Measurements from ENCODE around the gene SLC5A10. TPM values are rescaled to one million over a fixed set of nuclear protein-coding genes. Genes with fewer than 3 reads are reported as not detected.
"Not testable (repeated sequence)": the region's sequence is repeated elsewhere in the genome, so short reads cannot be mapped to it uniquely, and the experiment has no call there.

Gene SLC5A10
- total RNA-seq, 4 donors from 2014 or later, result not detected

- DNase-seq, result no peak
- Histone ChIP-seq H3K4me1 (peaks cover 0 to 7% (median 6%) of the 10 kb centered on the region in 4 donors), H3K4me3 (no peak overlapping the region), H3K27me3 (no peaks in the 10 kb centered on the region), H3K9me3 (no peaks in the 10 kb centered on the region), H3K27ac (no peak overlapping the region), H3K36me3 (no peaks in the 10 kb centered on the region)
- TF ChIP-seq EP300 (IDR thresholded peaks at IDR 0.05; ENCODE audit: low read depth), result no peak
- no peak for TF ChIP-seq POLR2AphosphoS5 (IDR thresholded peaks at IDR 0.05)
- TF ChIP-seq POLR2A (IDR thresholded peaks at IDR 0.05), result no peak
- no peak for TF ChIP-seq CTCF (IDR thresholded peaks at IDR 0.05)
- 97% methylated on average over 5 of the region's 5 CpGs; no CpG with 5 or more reads in 1 of the 2 donors for WGBS, 2 donors (ENCODE audit: low coverage in 1 of 2)
- intact Hi-C loops (cut with DNase I; ENCODE audit: low total_unique reads), result no loop called here
- in situ Hi-C loops (cut with MboI; ENCODE audit: low pct_ligation_motif_present in 1 of 4, low pct_unique_long_range_greater_than_20kb in 1 of 4, low sequenced_read_pairs in 3 of 4), result no loop called here
These were observed 70.2 kb downstream of the SLC5A10 start for GRCh38 chr17:19022128-19022527.

DNA sequence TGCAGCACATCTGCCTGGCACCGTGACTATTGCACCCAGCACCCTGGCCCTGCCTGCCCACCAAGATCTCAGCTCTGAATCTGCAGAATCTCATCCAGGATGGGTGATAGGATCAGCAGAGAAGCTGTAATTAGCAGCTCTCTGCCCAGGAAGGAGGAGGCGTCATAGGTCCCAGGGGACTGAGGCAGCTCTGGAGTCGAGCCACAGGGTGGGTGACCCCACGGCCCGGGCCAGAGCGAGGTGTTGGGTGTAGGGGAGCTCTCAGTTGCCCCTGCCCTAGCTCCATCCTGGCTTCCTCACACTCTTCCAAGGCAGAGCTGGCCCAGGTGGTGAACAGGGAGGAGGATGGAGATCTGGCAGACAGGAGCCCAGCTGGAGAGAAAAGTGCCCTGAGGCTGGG, 70.8 kb downstream of the SLC5A10 start:
- Histone ChIP-seq H3K9me3 (no peaks in the 10 kb centered on the region), H3K36me3 (no peaks in the 10 kb centered on the region), H3K4me1 (peaks cover 0 to 4% (median 3%) of the 10 kb centered on the region in 4 donors), H3K27me3 (no peaks in the 10 kb centered on the region), H3K27ac (no peak overlapping the region), H3K4me3 (no peak overlapping the region)
- no peak for TF ChIP-seq CTCF (IDR thresholded peaks at IDR 0.05)
- TF ChIP-seq POLR2A (IDR thresholded peaks at IDR 0.05), result no peak
- TF ChIP-seq POLR2AphosphoS5 (IDR thresholded peaks at IDR 0.05), result no peak
- TF ChIP-seq EP300 (IDR thresholded peaks at IDR 0.05; ENCODE audit: low read depth), result no peak
- in situ Hi-C loops (cut with MboI; ENCODE audit: low pct_ligation_motif_present in 1 of 4, low pct_unique_long_range_greater_than_20kb in 1 of 4, low sequenced_read_pairs in 3 of 4) (no loop called here), intact Hi-C loops (cut with DNase I; ENCODE audit: low total_unique reads) (no loop called here)
- DNase-seq, result no peak
- WGBS, 2 donors (ENCODE audit: low coverage in 1 of 2), result 90% methylated on average over 6 of the region's 6 CpGs; no CpG with 5 or more reads in 1 of the 2 donors

GRCh38 chr17:19023209-19023999, 71.4 kb downstream of the SLC5A10 start:
- H3K4me1 ChIP-seq, result no peaks in the 10 kb centered on the region
- intact Hi-C loops (cut with DNase I; ENCODE audit: low total_unique reads), result no loop called here
- H3K27me3 ChIP-seq, result no peaks in the 10 kb centered on the region
- no peak for DNase-seq
- H3K4me3 ChIP-seq, result no peak overlapping the region
- 87% methylated on average over 7 of the region's 9 CpGs; no CpG with 5 or more reads in 1 of the 2 donors for WGBS, 2 donors (ENCODE audit: low coverage in 1 of 2)
- TF ChIP-seq POLR2A (IDR thresholded peaks at IDR 0.05), result no peak
- no peak for TF ChIP-seq CTCF (IDR thresholded peaks at IDR 0.05)
- TF ChIP-seq POLR2AphosphoS5 (IDR thresholded peaks at IDR 0.05), result no peak
- TF ChIP-seq EP300 (IDR thresholded peaks at IDR 0.05; ENCODE audit: low read depth), result no peak
- H3K27ac ChIP-seq, result no peak overlapping the region
- no peaks in the 10 kb centered on the region for H3K36me3 ChIP-seq
- H3K9me3 ChIP-seq, result no peaks in the 10 kb centered on the region
- in situ Hi-C loops (cut with MboI; ENCODE audit: low pct_ligation_motif_present in 1 of 4, low pct_unique_long_range_greater_than_20kb in 1 of 4, low sequenced_read_pairs in 3 of 4), result no loop called here

- intact Hi-C loops (cut with DNase I; ENCODE audit: low total_unique reads), result no loop called here
These were observed 72.4 kb downstream of the SLC5A10 start for GRCh38 chr17:19024101-19025078.

DNA sequence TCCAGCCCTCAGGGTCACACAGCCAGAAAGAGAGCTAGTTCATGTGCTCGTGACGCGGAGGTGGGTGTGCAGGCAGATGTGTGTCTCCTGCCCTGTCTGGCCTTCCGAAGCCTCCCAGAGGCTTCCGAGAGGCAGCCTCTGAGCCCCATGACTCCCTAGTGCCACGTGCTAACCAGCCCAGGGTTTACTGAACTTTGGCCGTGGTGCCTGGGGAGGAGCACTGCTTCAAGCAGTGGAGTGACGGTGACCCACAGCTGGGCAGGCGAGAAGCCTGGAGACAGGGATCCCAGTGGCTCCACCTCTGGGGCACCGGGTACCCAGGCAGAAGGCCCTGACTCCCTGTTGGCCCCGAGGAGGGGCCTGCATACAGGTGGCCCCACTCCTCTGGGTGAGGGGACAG, 76.7 kb downstream of the SLC5A10 start:
- H3K27ac ChIP-seq; H3K36me3 ChIP-seq; DNase-seq; H3K9me3 ChIP-seq; in situ Hi-C loops (cut with MboI; ENCODE audit: low pct_ligation_motif_present in 1 of 4, low pct_unique_long_range_greater_than_20kb in 1 of 4, low sequenced_read_pairs in 3 of 4); H3K4me1 ChIP-seq; H3K4me3 ChIP-seq; H3K27me3 ChIP-seq; intact Hi-C loops (cut with DNase I; ENCODE audit: low total_unique reads): not testable (repeated sequence)
- WGBS, 2 donors (ENCODE audit: low coverage in 1 of 2), result no CpG with 5 or more reads among the region's 11 CpGs

More at GRCh38 chr17:19024101-19025078, 72.4 kb downstream of the SLC5A10 start:
- Histone ChIP-seq H3K27me3 (no peaks in the 10 kb centered on the region), H3K4me1 (no peaks in the 10 kb centered on the region), H3K27ac (no peak overlapping the region), H3K4me3 (no peak overlapping the region), H3K9me3 (no peaks in the 10 kb centered on the region), H3K36me3 (no peaks in the 10 kb centered on the region)
- DNase-seq, result no peak
- in situ Hi-C loops (cut with MboI; ENCODE audit: low pct_ligation_motif_present in 1 of 4, low pct_unique_long_range_greater_than_20kb in 1 of 4, low sequenced_read_pairs in 3 of 4), result no loop called here
- TF ChIP-seq EP300 (IDR thresholded peaks at IDR 0.05; ENCODE audit: low read depth) (no peak), CTCF (IDR thresholded peaks at IDR 0.05) (no peak), POLR2AphosphoS5 (IDR thresholded peaks at IDR 0.05) (no peak), POLR2A (IDR thresholded peaks at IDR 0.05) (no peak)
- WGBS, 2 donors (ENCODE audit: low coverage in 1 of 2), result 82% methylated on average over 22 of the region's 22 CpGs; no CpG with 5 or more reads in 1 of the 2 donors

DNA sequence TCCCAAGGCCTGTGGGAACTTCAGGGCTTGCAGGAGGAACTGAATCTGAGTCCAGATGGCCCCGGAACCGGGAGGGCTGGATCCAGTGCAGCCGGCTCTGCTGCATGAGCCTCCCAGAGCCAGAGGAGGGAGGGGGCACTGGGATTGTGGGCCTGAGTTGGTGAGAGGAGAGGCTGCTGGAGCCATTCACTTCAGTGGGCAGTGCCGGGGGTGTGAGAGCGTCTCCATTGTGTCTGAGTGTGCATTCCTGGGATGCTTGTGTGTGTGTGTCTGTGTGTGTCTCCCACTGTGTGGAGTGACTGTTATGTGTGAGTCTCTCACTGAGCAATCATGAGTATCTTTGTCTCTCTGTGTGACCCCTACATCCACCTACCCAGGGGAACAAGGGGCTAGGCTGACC, 77.8 kb downstream of the SLC5A10 start:
- H3K4me1 ChIP-seq; intact Hi-C loops (cut with DNase I; ENCODE audit: low total_unique reads); H3K4me3 ChIP-seq; H3K9me3 ChIP-seq; H3K27ac ChIP-seq; H3K27me3 ChIP-seq; in situ Hi-C loops (cut with MboI; ENCODE audit: low pct_ligation_motif_present in 1 of 4, low pct_unique_long_range_greater_than_20kb in 1 of 4, low sequenced_read_pairs in 3 of 4); H3K36me3 ChIP-seq; DNase-seq: not testable (repeated sequence)
- no CpG with 5 or more reads among the region's 5 CpGs for WGBS, 2 donors (ENCODE audit: low coverage in 1 of 2)

All from transverse colon (tissue), 4 donors.